Loucy (cell line): ENCODE results near the gene MOCOS.

Experiments used
- H2AFZ ChIP-seq: fragments of 200-600 bp; sonication (generic); 2 replicates; pipeline ENCODE4 v1.6.0; 2016; ENCODE audit warnings: antibody characterized with exemption, mild to moderate bottlenecking, low read length, moderate library complexity
- H3F3A ChIP-seq: fragments of 200-600 bp; 2 replicates; pipeline ENCODE4 v1.6.0; 2016; ENCODE audit warnings: antibody characterized with exemption, low read depth, mild to moderate bottlenecking
- H3K27me3 ChIP-seq: fragments of 200-600 bp; sonication (generic); 2 replicates; pipeline ENCODE4 v1.6.1; 2014; ENCODE audit warnings: low read length, mild to moderate bottlenecking; ENCODE audit not compliant: insufficient read depth, poor library complexity, severe bottlenecking
- H3K36me3 ChIP-seq: fragments of 200-600 bp; sonication (generic); 2 replicates; pipeline ENCODE4 v1.6.1; 2016; ENCODE audit warnings: low read length; ENCODE audit not compliant: insufficient read depth
- H3K4me1 ChIP-seq: fragments of 200-600 bp; sonication (generic); 2 replicates; pipeline ENCODE4 v1.5.1; 2014; ENCODE audit warnings: low read length, mild to moderate bottlenecking; ENCODE audit not compliant: insufficient read depth, poor library complexity, severe bottlenecking
- H3K4me2 ChIP-seq: fragments of 200-600 bp; sonication (generic); 2 replicates; pipeline ENCODE4 v1.6.0; 2014; ENCODE audit warnings: antibody characterized with exemption, low read length, low read depth, mild to moderate bottlenecking; ENCODE audit not compliant: poor library complexity, severe bottlenecking
- H3K4me3 ChIP-seq: fragments of 200-600 bp; sonication (generic); 2 replicates; pipeline ENCODE4 v1.5.1; 2014; ENCODE audit warnings: low read length, mild to moderate bottlenecking, mixed read lengths; ENCODE audit not compliant: poor library complexity, severe bottlenecking
- H3K79me2 ChIP-seq: fragments of 200-600 bp; sonication (generic); 2 replicates; pipeline ENCODE4 v1.6.1; 2014; ENCODE audit warnings: low read length; ENCODE audit not compliant: insufficient read depth
- H3K9ac ChIP-seq: fragments of 200-600 bp; sonication (generic); 2 replicates; pipeline ENCODE4 v1.6.0; 2014; ENCODE audit warnings: mild to moderate bottlenecking, low read depth, low read length, moderate library complexity; ENCODE audit not compliant: poor library complexity, severe bottlenecking
- H3K9me2 ChIP-seq: fragments of 200-600 bp; sonication (generic); replicated peaks from 2 replicates; pipeline ENCODE4 v1.6.1; 2016; ENCODE audit warnings: low read depth, low read length, mixed read lengths
- H3K9me3 ChIP-seq: fragments of 200-600 bp; sonication (generic); 2 replicates; pipeline ENCODE4 v1.6.1; 2014; ENCODE audit warnings: mild to moderate bottlenecking, antibody characterized with exemption, low read length, low read depth; ENCODE audit not compliant: insufficient read depth
- H4K20me1 ChIP-seq: fragments of 200-600 bp; sonication (generic); 2 replicates; pipeline ENCODE4 v1.6.0; 2014; ENCODE audit warnings: antibody characterized with exemption, low read length, mild to moderate bottlenecking; ENCODE audit not compliant: insufficient read depth, poor library complexity, severe bottlenecking
- CTCF ChIP-seq: fragments of 200-600 bp; sonication (generic); conservative IDR thresholded peaks from 2 replicates; pipeline ENCODE4 v1.5.1; 2014; ENCODE audit warnings: mild to moderate bottlenecking, antibody characterized with exemption, low read length
- EZH2phosphoT487 ChIP-seq: fragments of 200-600 bp; IDR thresholded peaks from 2 replicates; pipeline ENCODE4 v1.6.1; 2018; ENCODE audit warnings: antibody characterized with exemption, mild to moderate bottlenecking, moderate library complexity, borderline replicate concordance

Gene MOCOS

DNA sequence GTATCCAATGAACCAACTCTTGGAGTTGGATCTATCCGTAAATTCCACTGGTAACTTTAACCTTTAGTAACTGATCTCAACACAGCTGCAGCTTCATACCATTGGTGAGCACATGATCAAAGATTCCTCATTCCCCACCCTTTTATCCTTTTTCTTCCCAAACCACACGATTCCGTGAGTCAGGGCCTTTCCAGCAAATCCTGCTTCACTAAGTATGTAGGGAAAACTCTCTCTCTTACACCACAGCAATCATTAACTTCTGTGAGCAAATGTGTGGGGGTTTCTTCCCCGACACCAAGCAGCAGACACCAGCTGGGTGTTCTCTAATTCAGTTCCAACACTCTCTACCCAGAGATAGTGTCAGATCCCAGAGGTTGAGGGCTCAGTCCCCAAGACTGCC lies 34.1 kb upstream of the MOCOS start:
- H3K4me2 ChIP-seq, result no peak overlapping the region
- H3F3A ChIP-seq, result no peaks in the 10 kb centered on the region
- TF ChIP-seq EZH2phosphoT487 (no peak), CTCF (no peak)
- no peak overlapping the region for H3K4me3 ChIP-seq
- H3K9me3 ChIP-seq, result no peaks in the 10 kb centered on the region
- no peaks in the 10 kb centered on the region for H3K79me2 ChIP-seq
- H2AFZ ChIP-seq, result no peak overlapping the region
- H3K9ac ChIP-seq, result no peak overlapping the region
- H4K20me1 ChIP-seq, result no peaks in the 10 kb centered on the region
- no peaks in the 10 kb centered on the region for H3K27me3 ChIP-seq
- H3K36me3 ChIP-seq, result peaks cover 85% of the 10 kb centered on the region; the same call in 1 of the 2 replicates
- no peaks in the 10 kb centered on the region for H3K4me1 ChIP-seq
- no peaks in the 10 kb centered on the region for H3K9me2 ChIP-seq

DNA sequence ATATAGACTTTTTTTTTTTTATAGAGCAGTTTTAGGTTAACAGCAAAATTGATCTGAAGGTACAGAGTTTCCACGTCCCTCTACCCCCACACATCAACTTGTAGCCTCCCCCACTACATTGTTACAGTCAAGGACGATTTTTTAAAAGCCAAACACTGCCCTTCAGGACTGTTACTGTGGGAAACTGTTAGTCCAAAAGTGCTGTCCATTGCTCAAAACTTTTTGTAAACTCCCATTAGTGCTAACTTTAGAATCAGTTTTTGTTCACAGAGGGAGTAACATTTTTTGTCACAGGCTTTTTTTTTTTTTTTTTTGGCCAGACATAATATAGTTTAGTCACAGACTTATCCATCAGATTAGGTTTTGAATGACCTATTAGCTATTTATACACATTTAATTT lies 33.5 kb upstream of the MOCOS start:
- Histone ChIP-seq H3K4me2 (no peak overlapping the region), H3K9ac (no peak overlapping the region), H3K4me3 (no peak overlapping the region), H3K79me2 (no peaks in the 10 kb centered on the region), H3K4me1 (no peaks in the 10 kb centered on the region), H3K36me3 (peaks cover 85% of the 10 kb centered on the region; the same call in 1 of the 2 replicates), H3F3A (no peaks in the 10 kb centered on the region), H2AFZ (no peak overlapping the region), H3K9me3 (no peaks in the 10 kb centered on the region), H3K9me2 (no peaks in the 10 kb centered on the region), H4K20me1 (no peaks in the 10 kb centered on the region), H3K27me3 (no peaks in the 10 kb centered on the region)
- no peak for TF ChIP-seq EZH2phosphoT487
- no peak for TF ChIP-seq CTCF

GRCh38 chr18:36155851-36156757 lies 31.2 kb upstream of the MOCOS start:
- Histone ChIP-seq H3F3A (no peaks in the 10 kb centered on the region), H3K36me3 (peaks cover 87% of the 10 kb centered on the region; the same call in 1 of the 2 replicates), H3K79me2 (no peaks in the 10 kb centered on the region), H3K9me3 (no peaks in the 10 kb centered on the region), H3K4me3 (no peak overlapping the region), H3K9ac (no peak overlapping the region), H3K4me2 (no peak overlapping the region), H3K9me2 (no peaks in the 10 kb centered on the region), H3K4me1 (no peaks in the 10 kb centered on the region), H3K27me3 (no peaks in the 10 kb centered on the region), H2AFZ (no peak overlapping the region), H4K20me1 (no peaks in the 10 kb centered on the region)
- no peak for TF ChIP-seq EZH2phosphoT487
- TF ChIP-seq CTCF, result no peak
